CD4-positive, CD25-positive, alpha-beta regulatory T cell (primary cell): ENCODE results near the gene LRIF1. TPM values are rescaled to one million over a fixed set of nuclear protein-coding genes. Genes with fewer than 3 reads are reported as not detected.

Experiments
- ATAC-seq, 2 donors: fragments of 150-1000 bp; cut with Tn5 transposase; one replicate each; pipeline ENCODE4 v1.10.0; 2021; ENCODE audit warnings: low read depth in 2 of 2, moderate number of reproducible peaks in 2 of 2, moderate library complexity in 1 of 2
- DNase-seq, 3 donors: peaks; one replicate each; pipeline versions ENCODE4 v3.0.0 to v3.0.0-alpha.2; 2012 to 2022; ENCODE audit warnings: mixed read lengths in 1 of 3
- H3K27ac ChIP-seq: one replicate; pipeline ENCODE4 v1.7.0; 2013; ENCODE audit warnings: mild to moderate bottlenecking, low read length; ENCODE audit not compliant: insufficient read depth, poor library complexity, severe bottlenecking
- H3K27me3 ChIP-seq: one replicate; pipeline ENCODE4 v1.7.0; 2013; ENCODE audit warnings: low read length; ENCODE audit not compliant: control insufficient read depth, insufficient read depth
- H3K36me3 ChIP-seq: one replicate; pipeline ENCODE4 v1.7.0; 2013; ENCODE audit warnings: mild to moderate bottlenecking, low read length, moderate library complexity; ENCODE audit not compliant: control insufficient read depth, insufficient read depth
- H3K4me1 ChIP-seq: 2 replicates; pipeline ENCODE4 v1.7.0; 2013; ENCODE audit warnings: mild to moderate bottlenecking, low read length; ENCODE audit not compliant: insufficient read depth, control insufficient read depth, poor library complexity, severe bottlenecking
- H3K4me3 ChIP-seq: one replicate; pipeline ENCODE4 v1.7.0; 2013; ENCODE audit warnings: low read depth, mild to moderate bottlenecking, low read length, moderate library complexity
- H3K9me3 ChIP-seq, 2 experiments: 1 replicate in 1 of 2; 2 replicates in 1 of 2; pipeline ENCODE4 v1.7.0; 2013; ENCODE audit warnings: low read length in 2 of 2, mild to moderate bottlenecking in 1 of 2, moderate library complexity in 1 of 2; ENCODE audit not compliant: control insufficient read depth in 2 of 2
- H3K27ac Mint-ChIP-seq, 3 donors: one replicate each; pipeline ENCODE4 v1.8.0; 2020 to 2022; ENCODE audit warnings: mild to moderate bottlenecking in 3 of 3, mixed read lengths in 3 of 3, moderate library complexity in 2 of 3
- H3K27me3 Mint-ChIP-seq: one replicate; pipeline ENCODE4 v1.8.0; 2022; ENCODE audit warnings: mild to moderate bottlenecking, mixed read lengths
- H3K36me3 Mint-ChIP-seq: one replicate; pipeline ENCODE4 v1.8.0; 2020; ENCODE audit warnings: mixed read lengths
- H3K4me1 Mint-ChIP-seq, 4 donors: one replicate each; pipeline ENCODE4 v1.8.0; 2020 to 2022; ENCODE audit warnings: mixed read lengths in 4 of 4, mild to moderate bottlenecking in 1 of 4
- H3K4me3 Mint-ChIP-seq, 4 donors: one replicate each; pipeline ENCODE4 v1.8.0; 2020 to 2022; ENCODE audit warnings: mild to moderate bottlenecking in 4 of 4, mixed read lengths in 4 of 4, moderate library complexity in 3 of 4
- H3K9me3 Mint-ChIP-seq, 7 donors: one replicate each; pipeline ENCODE4 v1.8.0; 2020 to 2022; ENCODE audit warnings: mixed read lengths in 7 of 7, mild to moderate bottlenecking in 3 of 7, moderate library complexity in 2 of 7
- polyA plus RNA-seq, 4 donors: library from polyadenylated mRNA; unstranded; fragments of 300-500 nt; fragmentation: Illumina TruSeq; gene quantifications; one replicate each; pipeline ENCODE4 v1.2.3, GENCODE V29; 2021
- total RNA-seq: library from RNA; stranded (reverse); gene quantifications from one replicate; pipeline ENCODE4 v1.2.3, GENCODE V29; 2022

LRIF1 gene
- total and polyA plus RNA-seq, 5 donors from 2014 or later: 3.6 to 21.1 (median 17.5) TPM

GRCh38 chr1:110986407-110986891, 22.7 kb upstream of the LRIF1 start:
- Mint-ChIP-seq H3K27ac (no peak overlapping the region), H3K9me3 (peaks cover 0 to 13% (median 1%) of the 10 kb centered on the region in 7 donors), H3K4me1 (peaks cover 0 to 8% (median 3%) of the 10 kb centered on the region in 4 donors), H3K36me3 (no peaks in the 10 kb centered on the region), H3K4me3 (no peak overlapping the region), H3K27me3 (no peaks in the 10 kb centered on the region)
- DNase-seq: no peak
- no peak overlapping the region for H3K27ac ChIP-seq
- no peaks in the 10 kb centered on the region for H3K4me1 ChIP-seq
- ATAC-seq: no peak
- H3K9me3 ChIP-seq: peaks cover 0 to 6% of the 10 kb centered on the region in 2 experiments
- peaks cover 13% of the 10 kb centered on the region for H3K27me3 ChIP-seq
- H3K36me3 ChIP-seq: no peaks in the 10 kb centered on the region
- H3K4me3 ChIP-seq: no peak overlapping the region

DNA sequence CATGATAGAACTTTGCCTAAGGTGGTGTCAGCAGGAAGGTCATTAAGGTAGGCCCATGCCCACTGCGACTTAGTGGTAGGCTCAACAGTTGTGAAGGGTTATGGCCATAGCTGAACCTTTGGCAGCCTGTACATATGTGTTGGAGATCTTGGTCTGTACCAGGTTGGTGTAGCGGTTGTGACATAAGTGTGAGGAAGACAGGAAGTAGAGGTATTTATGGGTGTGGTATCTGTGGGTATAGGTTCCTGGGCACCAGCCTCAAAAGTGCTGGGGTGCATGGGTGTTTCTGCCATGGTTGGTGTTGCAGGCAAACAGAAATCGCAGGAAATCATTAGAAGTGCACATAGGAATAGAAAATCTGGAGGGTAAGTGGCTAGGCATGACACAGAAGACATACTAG, 18.6 kb upstream of the LRIF1 start:
- DNase-seq (peak in 1 of 3 donors; percentile 50), ATAC-seq (no peak)
- Mint-ChIP-seq H3K4me1 (peaks cover 0 to 8% (median 3%) of the 10 kb centered on the region in 4 donors), H3K9me3 (peaks cover 3 to 25% (median 5%) of the 10 kb centered on the region in 7 donors), H3K27ac (no peak overlapping the region), H3K4me3 (no peak overlapping the region), H3K36me3 (no peaks in the 10 kb centered on the region), H3K27me3 (peaks cover 18% of the 10 kb centered on the region)
- Histone ChIP-seq H3K4me1 (no peaks in the 10 kb centered on the region), H3K36me3 (no peaks in the 10 kb centered on the region), H3K9me3 (peaks cover 6 to 7% of the 10 kb centered on the region in 2 experiments), H3K27me3 (peaks cover 29% of the 10 kb centered on the region), H3K4me3 (no peak overlapping the region), H3K27ac (no peak overlapping the region)

DNA sequence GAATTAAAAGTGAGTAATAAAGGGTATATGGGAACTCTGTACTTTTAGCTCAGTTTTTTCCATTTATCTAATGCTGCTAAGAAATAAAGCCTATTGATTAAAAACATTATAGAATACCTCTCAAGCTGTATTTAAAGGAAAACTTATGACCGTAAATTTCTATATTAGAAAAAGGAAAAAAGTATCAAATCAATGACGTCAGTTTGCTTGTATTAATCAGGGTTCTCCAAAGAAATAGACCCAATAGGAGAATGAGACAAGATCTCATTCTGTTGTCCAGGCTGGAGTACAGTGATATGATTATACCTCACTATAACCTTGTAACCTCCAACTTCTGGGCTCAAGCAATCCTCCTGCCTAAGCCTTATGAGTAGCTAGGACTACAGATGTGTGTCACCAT, 15.4 kb upstream of the LRIF1 start:
- no peak overlapping the region for H3K27ac Mint-ChIP-seq
- H3K9me3 ChIP-seq: peaks cover 15 to 19% of the 10 kb centered on the region in 2 experiments
- H3K36me3 ChIP-seq: no peaks in the 10 kb centered on the region
- no peak overlapping the region for H3K4me3 ChIP-seq
- ATAC-seq: no peak
- peaks cover 33% of the 10 kb centered on the region for H3K27me3 Mint-ChIP-seq
- H3K9me3 Mint-ChIP-seq: peaks cover 3 to 31% (median 9%) of the 10 kb centered on the region in 7 donors
- H3K4me3 Mint-ChIP-seq: no peak overlapping the region
- no peaks in the 10 kb centered on the region for H3K36me3 Mint-ChIP-seq
- no peak overlapping the region for H3K27ac ChIP-seq
- no peaks in the 10 kb centered on the region for H3K4me1 ChIP-seq
- peaks cover 26% of the 10 kb centered on the region for H3K27me3 ChIP-seq
- peaks cover 0 to 8% (median 3%) of the 10 kb centered on the region in 4 donors for H3K4me1 Mint-ChIP-seq
- no peak for DNase-seq

GRCh38 chr1:110976089-110976488, 12.4 kb upstream of the LRIF1 start:
- Mint-ChIP-seq H3K9me3 (peaks cover 2 to 39% (median 12%) of the 10 kb centered on the region in 7 donors), H3K36me3 (no peaks in the 10 kb centered on the region), H3K4me3 (no peak overlapping the region), H3K4me1 (no peaks in the 10 kb centered on the region), H3K27me3 (peaks cover 57% of the 10 kb centered on the region), H3K27ac (no peak overlapping the region)
- ATAC-seq (no peak), DNase-seq (no peak)
- Histone ChIP-seq H3K9me3 (peaks cover 13 to 19% of the 10 kb centered on the region in 2 experiments), H3K4me1 (no peaks in the 10 kb centered on the region), H3K4me3 (no peak overlapping the region), H3K27me3 (peaks cover 38% of the 10 kb centered on the region), H3K27ac (no peak overlapping the region), H3K36me3 (no peaks in the 10 kb centered on the region)

GRCh38 chr1:110975265-110975664, 11.5 kb upstream of the LRIF1 start:
- Mint-ChIP-seq H3K36me3 (no peaks in the 10 kb centered on the region), H3K9me3 (peaks cover 0 to 39% (median 18%) of the 10 kb centered on the region in 7 donors), H3K4me1 (no peaks in the 10 kb centered on the region), H3K27me3 (peaks cover 61% of the 10 kb centered on the region), H3K27ac (no peak overlapping the region), H3K4me3 (no peak overlapping the region)
- Histone ChIP-seq H3K4me3 (no peak overlapping the region), H3K27me3 (peaks cover 44% of the 10 kb centered on the region), H3K9me3 (peaks cover 17 to 25% of the 10 kb centered on the region in 2 experiments), H3K4me1 (no peaks in the 10 kb centered on the region), H3K36me3 (no peaks in the 10 kb centered on the region), H3K27ac (no peak overlapping the region)
- no peak for DNase-seq
- no peak for ATAC-seq

DNA sequence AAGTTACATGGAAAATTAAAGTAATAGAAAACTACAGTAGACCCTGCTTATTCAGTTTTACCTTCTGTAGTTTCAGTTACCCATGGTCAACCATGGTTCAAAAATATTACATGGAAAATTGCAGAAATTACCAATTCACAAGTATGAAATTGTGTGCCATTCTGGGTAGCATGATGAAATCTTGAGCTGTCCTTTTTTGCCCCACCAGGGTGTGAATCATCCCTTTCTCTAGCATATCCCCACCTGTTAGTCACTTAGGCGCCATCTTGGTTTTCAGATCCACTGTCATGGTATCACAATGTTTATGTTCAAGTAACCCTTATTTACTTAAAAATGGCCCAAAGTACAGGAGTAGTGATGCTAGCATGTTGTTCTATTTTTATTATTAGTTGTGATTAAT, 3.5 kb upstream of the LRIF1 start:
- ATAC-seq: no peak
- H3K27me3 Mint-ChIP-seq: peaks cover 37% of the 10 kb centered on the region

DNA sequence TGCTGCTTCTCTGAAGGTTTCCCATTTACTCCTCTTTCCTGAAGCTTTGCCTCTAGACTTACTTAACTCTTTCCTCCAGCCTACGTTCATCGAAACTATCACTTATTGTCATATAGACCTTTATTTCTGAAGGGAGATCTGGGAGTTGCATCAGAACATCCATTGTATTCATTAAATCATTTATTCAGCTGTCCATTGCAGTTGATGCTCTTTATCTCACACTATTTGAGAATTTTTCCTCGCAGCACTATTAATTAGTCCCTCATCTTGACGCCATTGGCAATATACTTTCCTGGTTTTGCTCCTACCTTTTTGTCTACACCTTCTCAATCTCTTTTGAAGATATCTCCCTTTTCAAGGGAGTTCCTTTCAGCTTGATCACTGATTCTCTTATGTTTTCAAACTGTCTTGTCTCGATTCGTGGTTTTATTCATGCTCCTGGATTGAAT, 757 bp upstream of the LRIF1 start:
- peak overlapping the region; percentile 94 for H3K4me3 ChIP-seq
- peaks cover 18% of the 10 kb centered on the region for H3K27me3 Mint-ChIP-seq
- peaks cover 21% of the 10 kb centered on the region for H3K4me1 ChIP-seq
- ATAC-seq: no peak
- peaks cover 25% of the 10 kb centered on the region for H3K27me3 ChIP-seq
- peaks cover 55 to 80% of the 10 kb centered on the region in 2 experiments for H3K9me3 ChIP-seq
- no peak for DNase-seq
- H3K27ac Mint-ChIP-seq: peak overlapping the region; percentile 98 to 99 (median 99)
- H3K9me3 Mint-ChIP-seq: peaks cover 0 to 64% (median 42%) of the 10 kb centered on the region in 7 donors
- H3K4me1 Mint-ChIP-seq: peaks cover 21 to 44% (median 31%) of the 10 kb centered on the region in 4 donors
- H3K27ac ChIP-seq: peak overlapping the region; percentile 98
- no peaks in the 10 kb centered on the region for H3K36me3 ChIP-seq
- H3K36me3 Mint-ChIP-seq: peaks cover 24% of the 10 kb centered on the region
- peak overlapping the region; percentile 88 to 95 (median 92) for H3K4me3 Mint-ChIP-seq

More for the DNA sequence above, 3.5 kb upstream of the LRIF1 start:
- peaks cover 43% of the 10 kb centered on the region for H3K27me3 ChIP-seq
- H3K36me3 ChIP-seq: no peaks in the 10 kb centered on the region
- Mint-ChIP-seq H3K9me3 (peaks cover 0 to 67% (median 39%) of the 10 kb centered on the region in 7 donors), H3K4me1 (peaks cover 9 to 26% (median 17%) of the 10 kb centered on the region in 4 donors), H3K27ac (no peak overlapping the region), H3K4me3 (no peak overlapping the region), H3K36me3 (peaks cover 11% of the 10 kb centered on the region)
- H3K27ac ChIP-seq: no peak overlapping the region
- H3K4me3 ChIP-seq: no peak overlapping the region
- H3K4me1 ChIP-seq: peaks cover 19% of the 10 kb centered on the region
- DNase-seq: no peak
- H3K9me3 ChIP-seq: peaks cover 46 to 73% of the 10 kb centered on the region in 2 experiments
